GM18951 (cell line): ENCODE measurements around the gene GSPT1.
A peak's percentile ranks its signal among the peaks of the same experiment; 100 is the strongest.
"Not testable (repeated sequence)": the region's sequence is repeated elsewhere in the genome, so short reads cannot be mapped to it uniquely, and the experiment has no call there.

Experiments
- POLR2A ChIP-seq: IDR thresholded peaks from 4 replicates; pipeline ENCODE4 v1.6.1; 2011; ENCODE audit warnings: mild to moderate bottlenecking; ENCODE audit not compliant: insufficient read length, insufficient read depth; ENCODE audit errors: extremely low read depth
- in situ Hi-C: fragments of 300-500 bp; cut with MboI; formaldehyde crosslinking; loops from one replicate; pipeline ENCODE4 v1.12.0; 2022; ENCODE audit warnings: low sequenced_read_pairs, mixed read lengths, inconsistent platforms; ENCODE audit not compliant: unreplicated experiment

Gene GSPT1

DNA sequence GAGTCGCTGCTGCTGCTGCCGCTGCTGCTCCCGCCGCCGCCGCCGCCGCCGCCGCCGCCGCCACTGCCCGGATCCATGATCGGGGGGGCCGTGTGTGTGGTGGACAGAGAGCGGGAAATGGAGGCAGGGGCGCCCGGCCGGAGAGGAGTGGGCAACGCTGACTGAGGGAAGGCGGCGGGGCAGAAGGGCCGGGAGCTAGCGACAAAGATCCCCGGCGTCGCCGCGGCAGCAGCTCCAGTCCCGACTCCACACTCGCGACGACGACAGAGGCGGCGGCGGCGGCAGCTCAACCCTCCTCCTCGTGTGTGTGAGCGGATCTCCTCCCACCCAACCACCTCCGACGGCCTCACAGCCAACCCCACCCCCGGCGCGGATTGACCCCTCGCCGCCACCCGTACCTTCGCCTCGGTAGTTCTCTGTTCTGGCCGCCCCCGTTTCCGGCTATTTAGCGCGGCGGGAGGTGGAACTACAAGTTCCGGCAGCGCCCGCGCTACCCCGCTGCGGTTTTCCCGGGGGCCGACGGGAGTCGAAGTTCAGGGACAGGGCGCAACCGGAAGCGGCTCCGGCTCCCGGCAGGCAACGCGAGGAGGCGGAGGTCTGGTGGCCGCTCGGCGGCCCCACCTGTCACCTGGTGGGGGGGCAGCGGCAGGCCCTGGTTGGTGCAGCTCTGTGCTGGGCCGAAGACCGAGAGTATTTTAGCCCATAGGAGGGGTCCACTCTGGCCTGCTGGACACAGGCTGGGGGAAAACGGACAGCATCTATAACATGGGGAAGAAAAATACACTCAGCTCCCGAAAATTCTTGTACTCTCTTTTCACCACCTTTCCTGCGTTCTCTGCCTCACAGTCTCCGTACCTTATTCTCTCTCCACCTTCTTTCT is at the start of gene GSPT1:
TSS of gene GSPT1 (minus strand) at position 313 of the 880 bp plus-strand sequence. CDS start at position 77, 236 bp downstream.
- in situ Hi-C loops, result no loop called here
- TF ChIP-seq POLR2A, result peak; percentile 80

- TF ChIP-seq POLR2A, result peak; percentile 48
- in situ Hi-C loops, result no loop called here
Observed at GRCh38 chr16:11964761-11965551, 49.2 kb upstream of the GSPT1 start, which contains the start of gene TNFRSF17. Gene TNFRSF17, plus strand, starts transcription at chr16:11965210. Its CDS starts 115 bp downstream, at chr16:11965325.

- in situ Hi-C loops, result no loop called here
- TF ChIP-seq POLR2A, result no peak
Observed at GRCh38 chr16:11963706-11964105, 48.0 kb upstream of the GSPT1 start.

DNA sequence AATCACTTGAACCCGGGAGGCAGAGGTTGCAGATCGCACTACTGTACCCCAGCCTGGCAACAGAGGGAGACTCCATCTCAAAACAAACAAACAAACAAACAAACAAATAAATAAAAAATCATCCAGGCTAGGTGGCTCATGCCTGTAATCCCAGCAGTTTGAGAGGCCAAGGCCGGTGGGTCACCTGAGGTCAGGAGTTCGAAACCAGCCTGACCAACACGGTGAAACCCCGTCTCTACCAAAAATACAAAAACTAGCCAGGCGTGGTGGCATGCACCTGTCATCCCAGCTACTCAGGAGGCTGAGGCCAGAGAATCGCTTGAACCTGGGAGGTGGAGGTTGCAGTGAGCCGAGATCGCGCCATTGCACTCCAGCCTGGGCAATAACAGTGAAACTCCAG is 47.2 kb upstream of the GSPT1 start:
- in situ Hi-C loops, result not testable (repeated sequence)

GRCh38 chr16:11962457-11962856 is 46.7 kb upstream of the GSPT1 start:
- in situ Hi-C loops, result not testable (repeated sequence)

DNA sequence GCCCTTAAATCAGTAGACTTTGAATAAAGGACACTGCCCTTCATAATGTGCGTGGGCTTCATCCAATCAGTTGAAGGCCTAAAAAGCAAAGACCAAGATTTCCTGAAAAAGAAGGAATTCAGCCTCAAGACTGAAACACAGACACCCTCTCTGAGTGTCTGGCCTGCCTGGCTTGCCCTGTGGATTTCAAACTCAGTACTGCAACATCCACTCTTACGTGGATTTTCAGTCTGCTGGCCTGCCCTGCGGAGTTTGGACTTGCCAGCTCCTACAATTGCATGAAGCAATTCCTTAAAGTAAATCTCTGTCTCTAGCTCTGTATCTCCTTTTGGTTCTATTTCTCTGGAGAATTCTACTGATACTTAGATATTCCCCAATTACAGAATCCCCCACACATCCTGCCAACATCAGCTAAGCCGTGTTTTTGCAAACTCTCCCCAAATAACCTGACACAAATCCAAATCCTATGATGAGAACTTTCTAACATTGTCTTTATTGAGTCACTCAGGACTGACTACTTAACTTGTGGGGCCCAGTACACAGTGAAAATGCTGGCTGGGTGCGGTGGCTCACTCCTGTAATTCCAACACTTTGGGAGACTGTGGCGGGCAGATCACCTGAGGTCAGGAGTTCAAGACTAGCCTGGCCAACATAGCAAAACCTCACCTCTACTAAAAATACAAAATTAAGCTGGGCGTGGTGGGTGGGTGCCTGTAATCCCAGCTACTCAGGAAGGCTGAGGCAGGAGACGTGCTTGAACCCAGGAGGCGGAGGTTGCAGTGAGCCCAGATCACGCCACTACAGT is 42.0 kb upstream of the GSPT1 start:
- in situ Hi-C loops, result loop anchor here (5.0 kb wide), 1 partner anchor 110 kb away; no protein-coding TSS in a partner anchor
- TF ChIP-seq POLR2A, result no peak

GRCh38 chr16:11956558-11956957 is 40.8 kb upstream of the GSPT1 start:
- in situ Hi-C loops, result loop anchor here (5.0 kb wide), 1 partner anchor 111 kb away; no protein-coding TSS in a partner anchor
- no peak for TF ChIP-seq POLR2A

GRCh38 chr16:11955713-11956123 is 40.0 kb upstream of the GSPT1 start:
- in situ Hi-C loops, result loop anchor here (5.0 kb wide), 1 partner anchor 112 kb away; no protein-coding TSS in a partner anchor
- TF ChIP-seq POLR2A, result no peak

GRCh38 chr16:11953576-11953975 is 37.8 kb upstream of the GSPT1 start:
- in situ Hi-C loops, result not testable (repeated sequence)

DNA sequence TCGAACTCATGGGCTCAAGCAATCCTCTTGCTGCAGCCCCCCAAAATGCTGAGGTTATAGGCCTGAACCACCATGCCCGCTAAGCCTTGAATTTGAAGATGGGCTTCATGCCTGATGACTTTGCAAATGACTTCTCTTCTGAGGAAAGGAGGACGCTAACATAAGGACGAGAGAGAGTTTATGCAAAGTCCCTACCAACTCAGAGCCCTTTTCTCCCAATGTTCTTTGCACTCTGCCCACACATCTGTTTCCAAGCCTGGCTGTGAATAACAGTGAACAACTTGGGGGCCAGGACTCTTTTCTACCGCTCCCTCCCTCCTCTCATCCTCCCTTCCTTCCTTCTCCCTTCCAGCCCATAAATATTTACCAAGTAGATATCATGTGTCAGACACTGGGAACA is 34.6 kb upstream of the GSPT1 start:
- in situ Hi-C loops, result no loop called here
- no peak for TF ChIP-seq POLR2A

- in situ Hi-C loops, result no loop called here
- no peak for TF ChIP-seq POLR2A
Observed at GRCh38 chr16:11949527-11949926, 33.8 kb upstream of the GSPT1 start.

DNA sequence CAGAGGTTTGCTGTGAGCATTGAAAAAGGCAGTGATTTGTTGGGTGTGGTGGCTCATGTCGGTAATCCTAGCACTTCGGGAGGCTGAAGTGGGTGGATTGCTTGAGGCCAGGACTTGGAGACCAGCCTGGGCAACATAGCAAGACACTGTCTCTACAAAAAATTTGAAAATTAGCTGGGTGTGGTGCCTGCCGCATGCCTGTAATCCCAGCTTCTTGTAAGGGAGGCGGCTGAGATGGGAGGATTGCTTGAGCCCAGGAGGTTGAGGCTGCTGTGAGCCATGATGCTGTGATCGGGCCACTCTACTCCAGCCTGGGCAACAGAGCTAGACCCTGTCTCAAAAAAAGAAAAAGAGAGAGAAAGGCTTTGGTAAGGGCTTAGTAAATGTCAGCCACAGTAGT is 33.1 kb upstream of the GSPT1 start:
- TF ChIP-seq POLR2A, result no peak
- in situ Hi-C loops, result no loop called here

GRCh38 chr16:11946433-11946832 is 30.7 kb upstream of the GSPT1 start:
- TF ChIP-seq POLR2A, result no peak
- in situ Hi-C loops, result no loop called here

DNA sequence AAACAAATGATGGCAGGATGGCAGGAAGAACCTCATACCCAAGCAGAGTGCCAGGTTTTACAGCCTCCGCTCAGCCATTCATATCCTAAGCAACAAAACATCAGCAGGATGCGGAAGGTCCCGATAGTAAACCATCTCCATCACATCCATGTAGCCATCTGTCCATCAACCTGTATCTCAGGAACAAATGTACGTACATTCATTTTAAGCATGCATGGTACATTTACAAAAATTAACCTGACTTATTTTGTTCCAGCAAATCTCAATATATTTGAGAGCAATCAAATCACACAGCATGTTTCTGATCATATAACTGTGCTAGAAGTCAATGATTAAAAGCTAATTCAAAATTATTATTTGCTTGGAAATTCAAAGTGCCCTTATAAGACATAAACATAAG is 26.2 kb upstream of the GSPT1 start, which contains the start of gene NPIPB2:
TSS of gene NPIPB2 (minus strand) at position 101 of the 400 bp plus-strand sequence. CDS start at position 101, 0 bp downstream.
- in situ Hi-C loops, result not testable (repeated sequence)

DNA sequence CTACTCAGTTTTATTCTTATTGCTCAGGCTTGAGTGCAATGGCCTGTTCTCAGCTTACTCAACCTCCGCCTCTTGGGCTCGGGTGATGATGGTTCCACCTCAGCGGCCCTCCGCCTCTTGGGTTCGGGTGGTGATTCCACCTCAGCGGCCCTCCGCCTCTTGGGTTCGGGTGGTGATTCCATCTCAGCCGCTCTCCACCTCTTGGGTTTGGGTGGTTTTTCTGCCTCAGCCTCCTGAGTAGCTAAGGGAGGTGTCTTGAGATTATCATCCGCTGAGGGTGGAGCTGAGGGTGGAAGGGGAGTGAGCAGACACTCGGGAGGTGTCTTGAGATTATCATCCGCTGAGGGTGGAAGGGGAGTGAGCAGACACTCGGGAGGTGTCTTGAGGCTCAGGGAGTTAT is 11.6 kb upstream of the GSPT1 start:
- in situ Hi-C loops, result not testable (repeated sequence)

DNA sequence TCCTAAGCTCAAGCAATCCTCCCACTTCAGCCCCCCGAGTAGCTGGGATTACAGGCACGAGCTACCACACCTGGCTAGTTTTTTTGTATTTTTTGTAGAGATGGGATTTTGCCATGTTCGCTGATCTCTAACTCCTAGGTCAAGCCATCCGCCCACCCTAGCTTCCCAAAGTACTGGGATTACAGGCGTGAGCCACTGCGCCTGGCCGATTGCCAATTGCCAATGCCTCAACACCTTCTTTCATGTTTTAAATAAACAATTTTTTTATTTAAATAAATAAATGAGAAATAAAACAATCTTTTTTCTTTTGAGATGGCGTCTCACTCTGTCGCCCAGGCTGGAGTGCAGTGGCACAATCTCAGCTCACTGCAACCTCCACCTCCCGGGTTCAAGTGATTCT is 8.3 kb upstream of the GSPT1 start:
- in situ Hi-C loops, result not testable (repeated sequence)
